SK-N-SH (cell line): ENCODE measurements around the gene PARVA. TPM values are rescaled to one million over a fixed set of nuclear protein-coding genes. Genes with fewer than 3 reads are reported as not detected.

Experiments
- CTCF ChIA-PET: fragments of 300-600, 350-600 bp; formaldehyde crosslinking; extraction: SDS; loops from one replicate; lab custom pipeline; 2021; lab: Yijun Ruan, JAX
- POLR2A ChIA-PET: fragments of 350-600 bp; sonication (Branson Sonifier 250); formaldehyde crosslinking; extraction: SDS; loops from one replicate; lab custom pipeline; 2020; ENCODE audit warnings: antibody characterized with exemption, inconsistent platforms; lab: Yijun Ruan, JAX
- DNase-seq: peaks from one replicate; pipeline ENCODE4 v3.0.0; 2012
- H2AFZ ChIP-seq: fragments of 200-600 bp; sonication (generic); 2 replicates; pipeline ENCODE4 v1.8.1; 2016; ENCODE audit warnings: antibody characterized with exemption, mild to moderate bottlenecking, low read depth
- H3F3A ChIP-seq: fragments of 200-600 bp; sonication (generic); replicated peaks from 2 replicates; pipeline ENCODE3; 2016; ENCODE audit warnings: antibody characterized with exemption, mild to moderate bottlenecking; ENCODE audit not compliant: insufficient read depth
- H3K27ac ChIP-seq, 2 experiments: fragments of 200-500 bp in 1 of 2; fragments of 200-600 bp in 1 of 2; sonication (Bioruptor generic) in 1 of 2; sonication (generic), shearing (Covaris generic) in 1 of 2; 2 replicates each; pipeline versions ENCODE4 v1.5.1 to v1.6.1; 2014 to 2016; ENCODE audit warnings: low read depth in 2 of 2, inconsistent platforms in 1 of 2, low read length in 1 of 2, mild to moderate bottlenecking in 1 of 2, mixed read lengths in 1 of 2
- H3K27me3 ChIP-seq: fragments of 200-600 bp; sonication (generic), shearing (Covaris generic); 2 replicates; pipeline ENCODE4 v1.6.1; 2016; ENCODE audit warnings: mixed run types; ENCODE audit not compliant: insufficient read depth
- H3K36me3 ChIP-seq, 2 experiments: fragments of 200-500 bp in 1 of 2; fragments of 200-600 bp in 1 of 2; sonication (Bioruptor generic) in 1 of 2; sonication (generic) in 1 of 2; replicated peaks in 1 of 2; 2 replicates each; pipeline versions ENCODE3 to v1.5.1; 2014 to 2016; ENCODE audit warnings: low read length in 1 of 2, mild to moderate bottlenecking in 1 of 2; ENCODE audit not compliant: insufficient read depth in 2 of 2, control insufficient read depth in 1 of 2
- H3K4me1 ChIP-seq, 2 experiments: fragments of 200-500 bp in 1 of 2; fragments of 200-600 bp in 1 of 2; sonication (Bioruptor generic) in 1 of 2; sonication (generic), shearing (Covaris generic) in 1 of 2; 2 replicates each; pipeline versions ENCODE4 v1.5.1 to v1.6.1; 2014 to 2016; ENCODE audit warnings: low read depth in 1 of 2, low read length in 1 of 2, mixed run types in 1 of 2; ENCODE audit not compliant: insufficient read depth in 2 of 2, control insufficient read depth in 1 of 2
- H3K4me2 ChIP-seq: fragments of 200-600 bp; sonication (generic), shearing (Covaris generic); 2 replicates; pipeline ENCODE4 v1.6.1; 2017; ENCODE audit warnings: mixed run types
- H3K4me3 ChIP-seq, 2 experiments: fragments of 200-500 bp in 1 of 2; fragments of 200-600 bp in 1 of 2; sonication (Bioruptor generic) in 1 of 2; sonication (generic), shearing (Covaris generic) in 1 of 2; 2 replicates each; pipeline versions ENCODE4 v1.5.1 to v1.8.1; 2014 to 2016; ENCODE audit warnings: low read depth in 2 of 2, inconsistent platforms in 1 of 2, low read length in 1 of 2, mild to moderate bottlenecking in 1 of 2, mixed read lengths in 1 of 2, moderate library complexity in 1 of 2
- H3K79me2 ChIP-seq: fragments of 200-600 bp; sonication (generic); 2 replicates; pipeline ENCODE4 v1.8.1; 2017; ENCODE audit warnings: mild to moderate bottlenecking; ENCODE audit not compliant: insufficient read depth
- H3K9ac ChIP-seq: fragments of 200-600 bp; sonication (generic); 2 replicates; pipeline ENCODE4 v1.6.1; 2017; ENCODE audit warnings: mixed run types
- H3K9me2 ChIP-seq: fragments of 200-600 bp; sonication (generic); 2 replicates; pipeline ENCODE4 v1.6.1; 2017; ENCODE audit warnings: mixed run types
- H3K9me3 ChIP-seq: fragments of 200-600 bp; sonication (generic); 2 replicates; pipeline ENCODE4 v1.6.1; 2017; ENCODE audit warnings: mixed run types, mild to moderate bottlenecking, moderate library complexity
- H4K20me1 ChIP-seq: fragments of 200-600 bp; sonication (generic); 2 replicates; pipeline ENCODE4 v1.6.1; 2017; ENCODE audit warnings: mild to moderate bottlenecking, mixed run types; ENCODE audit not compliant: insufficient read depth
- CHD2 ChIP-seq: fragments of 150-350 bp; IDR thresholded peaks from 2 replicates; pipeline ENCODE4 v1.6.1; 2018; ENCODE audit warnings: low read length; ENCODE audit not compliant: partially characterized antibody
- ELF1 ChIP-seq: IDR thresholded peaks from 2 replicates; pipeline ENCODE4 v1.4.0; 2012
- EP300 ChIP-seq, 2 experiments: IDR thresholded peaks; 2 replicates each; pipeline versions ENCODE4 v1.4.0 to v1.6.1; 2012; ENCODE audit warnings: borderline replicate concordance in 1 of 2, low read depth in 1 of 2, low read length in 1 of 2
- FOSL2 ChIP-seq: IDR thresholded peaks from 2 replicates; pipeline ENCODE4 v1.4.0; 2012; ENCODE audit warnings: low read depth, mild to moderate bottlenecking, moderate library complexity, borderline replicate concordance
- GABPA ChIP-seq: IDR thresholded peaks from 2 replicates; pipeline ENCODE4 v1.4.0; 2012; ENCODE audit warnings: low read depth, mild to moderate bottlenecking
- GATA2 ChIP-seq: sonication (generic); formaldehyde crosslinking; IDR thresholded peaks from 2 replicates; pipeline ENCODE4 v1.5.0; 2020; ENCODE audit warnings: mild to moderate bottlenecking, missing genetic modification reagents
- MAX ChIP-seq: IDR thresholded peaks from 2 replicates; pipeline ENCODE4 v1.4.0; 2012; ENCODE audit warnings: low read depth
- MEF2A ChIP-seq: IDR thresholded peaks from 2 replicates; pipeline ENCODE4 v1.4.0; 2012; ENCODE audit warnings: low read depth, borderline replicate concordance
- NFIC ChIP-seq: IDR thresholded peaks from 2 replicates; pipeline ENCODE4 v1.4.0; 2012; ENCODE audit warnings: borderline replicate concordance
- NRF1 ChIP-seq: IDR thresholded peaks from 2 replicates; pipeline ENCODE4 v1.6.1; 2012; ENCODE audit warnings: low read depth, mild to moderate bottlenecking, low read length
- RCOR1 ChIP-seq: fragments of 150-350 bp; IDR thresholded peaks from 2 replicates; pipeline ENCODE4 v1.6.1; 2017; ENCODE audit warnings: antibody characterized with exemption, low read length
- REST ChIP-seq: IDR thresholded peaks from 2 replicates; pipeline ENCODE4 v1.6.1; 2012; ENCODE audit warnings: mild to moderate bottlenecking, low read depth, low read length, moderate library complexity
- TEAD4 ChIP-seq: IDR thresholded peaks from 2 replicates; pipeline ENCODE4 v1.4.0; 2012; ENCODE audit warnings: mild to moderate bottlenecking, borderline replicate concordance; ENCODE audit not compliant: insufficient read depth
- USF2 ChIP-seq: fragments of 150-350 bp; IDR thresholded peaks from 2 replicates; pipeline ENCODE4 v1.6.1; 2017; ENCODE audit warnings: antibody characterized with exemption, low read length, low read depth, borderline replicate concordance
- WGBS: methylation state at CpG from one replicate; pipeline ENCODE4 v1.1.6; 2017; ENCODE audit warnings: low lambda C conversion rate; 5-methylcytosine and 5-hydroxymethylcytosine counted together
- polyA plus RNA-seq, 3 experiments: library from polyadenylated mRNA; depleted of rRNA; stranded (reverse); fragments of >200 nt; gene quantifications; 2 replicates each; pipeline ENCODE4 v1.2.3, GENCODE V29; 2012
- TF ChIP-seq, protein P1 (sequence below): fragments of 150-350 bp; IDR thresholded peaks from 2 replicates; pipeline ENCODE4 v1.6.1; 2016; ENCODE audit warnings: mild to moderate bottlenecking, low read depth, low read length

The PARVA gene
- polyA plus RNA-seq, 1 of the 3 experiments (the other 2 are of a cell fraction): 27.6 TPM

DNA sequence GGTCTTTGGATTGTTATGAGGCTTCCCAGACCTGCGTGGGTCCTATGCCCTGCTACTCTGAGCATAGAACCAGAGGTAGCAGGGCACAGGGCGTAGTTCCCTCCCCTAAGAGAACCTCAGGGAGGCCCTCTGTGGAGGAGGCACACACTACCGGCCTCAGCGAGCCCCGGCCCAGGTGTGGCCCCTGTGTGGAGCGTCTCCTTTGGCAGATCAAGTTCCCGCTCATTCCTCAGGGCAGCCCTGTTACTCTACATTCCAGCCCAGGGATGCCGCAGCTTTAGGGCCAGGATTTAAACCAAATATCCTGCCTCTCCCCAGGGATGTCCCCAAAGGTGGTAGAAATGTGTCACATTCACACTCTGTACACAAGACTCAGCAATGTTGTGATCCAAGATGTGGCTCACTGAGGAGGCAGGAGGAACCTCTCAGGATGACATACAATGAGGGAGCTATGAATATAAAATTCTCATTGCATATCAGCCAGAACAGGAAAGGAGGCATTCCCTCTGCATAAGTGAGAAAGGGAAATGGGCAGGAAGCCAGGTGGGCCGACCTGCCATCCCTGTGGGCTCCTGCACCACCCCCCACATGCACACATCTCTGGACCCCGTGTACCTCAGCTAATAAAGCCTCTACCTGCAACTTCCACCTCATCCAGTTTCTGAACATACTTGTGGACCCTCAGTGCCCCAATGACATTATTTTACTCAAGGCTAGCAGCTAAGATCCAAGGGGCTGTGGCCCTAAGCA lies 165.0 kb downstream of the PARVA start:
- Histone ChIP-seq H3K27me3 (no peaks in the 10 kb centered on the region), H2AFZ (no peak overlapping the region), H4K20me1 (no peaks in the 10 kb centered on the region), H3K36me3 (no peaks in the 10 kb centered on the region), H3K9me3 (no peaks in the 10 kb centered on the region), H3F3A (peaks cover 31% of the 10 kb centered on the region), H3K9ac (no peak overlapping the region), H3K9me2 (no peaks in the 10 kb centered on the region), H3K4me2 (peak overlapping the region; percentile 24; the same call in 1 of the 2 replicates), H3K79me2 (no peaks in the 10 kb centered on the region), H3K27ac (peak overlapping the region; percentile 11 to 93; a peak in 2 of 4 replicates), H3K4me1 (peaks cover 24 to 52% of the 10 kb centered on the region in 2 experiments), H3K4me3 (no peak overlapping the region)
- POLR2A ChIA-PET: no interaction called here
- TF ChIP-seq GABPA (no peak), NFIC (peak; percentile 17; the same call in 1 of the 2 replicates), EP300 (IDR thresholded peaks at IDR 0.05; ENCODE audit: borderline replicate concordance in 1 of 2, low read depth in 1 of 2, low read length in 1 of 2) (no peak), GATA2 (CRISPR knock-in tag) (no peak)
- CTCF ChIA-PET: interaction anchor here (1.3 kb wide), 1 partner anchor 211 kb away, joined by 3 read pairs; no protein-coding TSS in a partner anchor
- no peak for DNase-seq
- 53% methylated on average over 5 of the region's 10 CpGs for WGBS

- H3K79me2 ChIP-seq: no peaks in the 10 kb centered on the region
- no peaks in the 10 kb centered on the region for H3K9me2 ChIP-seq
- peaks cover 19 to 52% of the 10 kb centered on the region in 2 experiments for H3K4me1 ChIP-seq
- H3K27me3 ChIP-seq: no peaks in the 10 kb centered on the region
- H3F3A ChIP-seq: peaks cover 23% of the 10 kb centered on the region
- H3K9me3 ChIP-seq: no peaks in the 10 kb centered on the region
- no peaks in the 10 kb centered on the region for H4K20me1 ChIP-seq
- CTCF ChIA-PET: interaction anchor here (0.9 kb wide), 1 partner anchor 130 kb away, joined by 3 read pairs; no protein-coding TSS in a partner anchor
- H3K4me2 ChIP-seq: peak overlapping the region; percentile 11; the same call in 1 of the 2 replicates
- H3K9ac ChIP-seq: no peak overlapping the region
- H2AFZ ChIP-seq: no peak overlapping the region
- POLR2A ChIA-PET: no interaction called here
- no peak overlapping the region for H3K4me3 ChIP-seq
- DNase-seq: no peak
- H3K27ac ChIP-seq: peak overlapping the region in 1 of 2 experiments; percentile 53; a peak in 2 of 4 replicates
- WGBS: 56% methylated on average over 9 of the region's 9 CpGs
- H3K36me3 ChIP-seq: no peaks in the 10 kb centered on the region
- TF ChIP-seq FOSL2 (peak; percentile 45; the same call in 1 of the 2 replicates), ELF1 (no peak), EP300 (IDR thresholded peaks at IDR 0.05; ENCODE audit: borderline replicate concordance in 1 of 2, low read depth in 1 of 2, low read length in 1 of 2) (peak in 1 of 2 experiments; percentile 23; a peak in 1 of 4 replicates), GABPA (no peak), NFIC (peak; percentile 75; the same call in 1 of the 2 replicates), RCOR1 (no peak), GATA2 (CRISPR knock-in tag) (no peak), NRF1 (no peak), CHD2 (no peak), MAX (no peak), REST (no peak), USF2 (no peak), TEAD4 (no peak), MEF2A (no peak)
- TF ChIP-seq, protein P1, sequence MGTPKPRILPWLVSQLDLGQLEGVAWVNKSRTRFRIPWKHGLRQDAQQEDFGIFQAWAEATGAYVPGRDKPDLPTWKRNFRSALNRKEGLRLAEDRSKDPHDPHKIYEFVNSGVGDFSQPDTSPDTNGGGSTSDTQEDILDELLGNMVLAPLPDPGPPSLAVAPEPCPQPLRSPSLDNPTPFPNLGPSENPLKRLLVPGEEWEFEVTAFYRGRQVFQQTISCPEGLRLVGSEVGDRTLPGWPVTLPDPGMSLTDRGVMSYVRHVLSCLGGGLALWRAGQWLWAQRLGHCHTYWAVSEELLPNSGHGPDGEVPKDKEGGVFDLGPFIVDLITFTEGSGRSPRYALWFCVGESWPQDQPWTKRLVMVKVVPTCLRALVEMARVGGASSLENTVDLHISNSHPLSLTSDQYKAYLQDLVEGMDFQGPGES: no peak
Observed at GRCh38 chr11:12543596-12544415, 166.4 kb downstream of the PARVA start.
